ENCODE data around the gene ZMYND11. TPM values are rescaled to one million over a fixed set of nuclear protein-coding genes. Genes with fewer than 3 reads are reported as not detected.
A peak's percentile ranks its signal among the peaks of the same experiment; 100 is the strongest.

The ZMYND11 gene
- total RNA-seq, 4 donors from 2014 or later: 127 to 179 (median 154) TPM

GRCh38 chr10:154348-154747 lies 19.1 kb downstream of the ZMYND11 start:
- 95 to 97% methylated on average over 5 of the region's 5 CpGs for WGBS, 2 donors
- Histone ChIP-seq H3K9me3 (no peaks in the 10 kb centered on the region), H3K36me3 (no peaks in the 10 kb centered on the region), H3K27ac (no peak overlapping the region), H3K4me1 (peaks cover 0 to 14% of the 10 kb centered on the region in 2 donors), H3K4me3 (replicated peaks in 1 of 3) (no peak overlapping the region), H3K27me3 (no peaks in the 10 kb centered on the region)
- intact Hi-C loops (cut with DNase I): no loop called here
- no peak for DNase-seq
- TF ChIP-seq POLR2A (IDR thresholded peaks at IDR 0.05): no peak
- no peak for TF ChIP-seq CTCF (IDR thresholded peaks at IDR 0.05)

GRCh38 chr10:167383-167782 lies 32.1 kb downstream of the ZMYND11 start:
- Histone ChIP-seq H3K27ac (no peak overlapping the region), H3K9me3 (no peaks in the 10 kb centered on the region), H3K27me3 (no peaks in the 10 kb centered on the region), H3K4me3 (replicated peaks in 1 of 3) (no peak overlapping the region), H3K4me1 (no peaks in the 10 kb centered on the region), H3K36me3 (no peaks in the 10 kb centered on the region)
- DNase-seq: no peak
- TF ChIP-seq CTCF (IDR thresholded peaks at IDR 0.05): no peak
- no peak for TF ChIP-seq POLR2A (IDR thresholded peaks at IDR 0.05)
- intact Hi-C loops (cut with DNase I): no loop called here

GRCh38 chr10:173741-174140 lies 38.5 kb downstream of the ZMYND11 start:
- Histone ChIP-seq H3K27me3 (no peaks in the 10 kb centered on the region), H3K4me3 (replicated peaks in 1 of 3) (no peak overlapping the region), H3K9me3 (no peaks in the 10 kb centered on the region), H3K36me3 (no peaks in the 10 kb centered on the region), H3K4me1 (peaks cover 0 to 2% of the 10 kb centered on the region in 2 donors), H3K27ac (no peak overlapping the region)
- 75 to 87% methylated on average over 4 of the region's 4 CpGs for WGBS, 2 donors
- DNase-seq: no peak
- TF ChIP-seq POLR2A (IDR thresholded peaks at IDR 0.05): no peak
- TF ChIP-seq CTCF (IDR thresholded peaks at IDR 0.05): no peak
- intact Hi-C loops (cut with DNase I): no loop called here

GRCh38 chr10:176677-177076 lies 41.4 kb downstream of the ZMYND11 start:
- DNase-seq: no peak
- Histone ChIP-seq H3K4me3 (replicated peaks in 1 of 3) (no peak overlapping the region), H3K4me1 (peaks cover 0 to 7% of the 10 kb centered on the region in 2 donors), H3K27me3 (no peaks in the 10 kb centered on the region), H3K9me3 (no peaks in the 10 kb centered on the region), H3K27ac (no peak overlapping the region), H3K36me3 (no peaks in the 10 kb centered on the region)
- intact Hi-C loops (cut with DNase I): no loop called here
- TF ChIP-seq CTCF (IDR thresholded peaks at IDR 0.05) (no peak), POLR2A (IDR thresholded peaks at IDR 0.05) (no peak)

GRCh38 chr10:178208-178607 lies 43.0 kb downstream of the ZMYND11 start:
- Histone ChIP-seq H3K9me3 (no peaks in the 10 kb centered on the region), H3K36me3 (no peaks in the 10 kb centered on the region), H3K27ac (no peak overlapping the region), H3K4me3 (replicated peaks in 1 of 3) (no peak overlapping the region), H3K4me1 (peaks cover 0 to 7% of the 10 kb centered on the region in 2 donors), H3K27me3 (no peaks in the 10 kb centered on the region)
- DNase-seq: no peak
- WGBS, 2 donors: 58 to 63% methylated on average over 2 of the region's 2 CpGs
- intact Hi-C loops (cut with DNase I): no loop called here
- TF ChIP-seq POLR2A (IDR thresholded peaks at IDR 0.05) (no peak), CTCF (IDR thresholded peaks at IDR 0.05) (peak in 3 of 6 experiments; percentile 36 to 55 (median 38))
